GM12878 (cell line): ENCODE data around the gene CALD1. TPM values are rescaled to one million over a fixed set of nuclear protein-coding genes. Genes with fewer than 3 reads are reported as not detected.
A peak's percentile ranks its signal among the peaks of the same experiment; 100 is the strongest.

ENCODE experiments used
- ATAC-seq: fragments of 200-7000 bp; cut with Tn5 transposase; 3 replicates; pipeline ENCODE4 v1.9.1; 2020; ENCODE audit warnings: mild to moderate bottlenecking, moderate library complexity
- BruUV-seq: library from RNA; stranded (reverse); fragments of 400-500 nt; replicated peaks from 2 replicates; lab custom pipeline; 2021; lab: Mats Ljungman, UMichigan
- CTCF ChIA-PET: fragments of 300-600 bp; sonication (Branson Sonifier 250); formaldehyde crosslinking; extraction: SDS; loops from one replicate; lab custom pipeline; 2021; ENCODE audit warnings: inconsistent platforms; lab: Yijun Ruan, JAX
- POLR2A ChIA-PET: fragments of 350-600 bp; formaldehyde crosslinking; extraction: SDS; loops from one replicate; lab custom pipeline; 2021; ENCODE audit warnings: inconsistent platforms; lab: Charles Lee
- RAD21 ChIA-PET: fragments of 300-600 bp; sonication (Branson Sonifier 250); formaldehyde crosslinking; loops from one replicate; lab custom pipeline; 2023; ENCODE audit warnings: antibody characterized with exemption; ENCODE audit not compliant: unreplicated experiment; lab: Charles Lee
- SMC1A ChIA-PET: fragments of 300-600 bp; sonication (Branson Sonifier 250); formaldehyde crosslinking; loops from one replicate; lab custom pipeline; 2023; ENCODE audit not compliant: unreplicated experiment, uncharacterized antibody; lab: Charles Lee
- DNase-seq: peaks from one replicate; pipeline ENCODE4 v3.0.0-alpha.2; 2011; ENCODE audit warnings: low read depth, low spot score
- FAIRE-seq: peaks from 3 replicates; lab custom pipeline; 2011; peaks lifted over from hg19 to GRCh38; lab: Jason Lieb, UNC
- H2AFZ ChIP-seq: 2 replicates; pipeline ENCODE4 v1.6.0; 2011; ENCODE audit warnings: low read depth, low read length, control low read depth; ENCODE audit not compliant: control insufficient read depth
- H3K27ac ChIP-seq: 2 replicates; pipeline ENCODE4 v1.5.1; 2011; ENCODE audit warnings: control low read depth; ENCODE audit not compliant: control insufficient read depth, insufficient read depth
- H3K27me3 ChIP-seq, 2 experiments: replicated peaks in 1 of 2; 2 replicates each; pipeline versions ENCODE4 v1.6.0 to v1.6.1; 2011; ENCODE audit warnings: low read length in 1 of 2; ENCODE audit not compliant: control insufficient read depth in 2 of 2, insufficient read depth in 2 of 2
- H3K36me3 ChIP-seq, 2 experiments: 2 replicates each; pipeline ENCODE4 v1.5.1; 2011; ENCODE audit warnings: low read length in 1 of 2; ENCODE audit not compliant: control insufficient read depth in 2 of 2, insufficient read depth in 2 of 2
- H3K4me1 ChIP-seq: 2 replicates; pipeline ENCODE4 v1.6.1; 2011; ENCODE audit warnings: mild to moderate bottlenecking, low read length, moderate library complexity, mixed read lengths; ENCODE audit not compliant: control insufficient read depth, insufficient read depth
- H3K4me2 ChIP-seq: 2 replicates; pipeline ENCODE4 v1.6.0; 2011; ENCODE audit warnings: control low read depth; ENCODE audit not compliant: control insufficient read depth, insufficient read depth
- H3K4me3 ChIP-seq: fragments of 200-600 bp; sonication (generic); 2 replicates; pipeline ENCODE4 v1.5.1; 2016
- H3K79me2 ChIP-seq: 2 replicates; pipeline ENCODE4 v1.6.0; 2011; ENCODE audit warnings: low read length; ENCODE audit not compliant: control insufficient read depth, insufficient read depth
- H3K9ac ChIP-seq: 2 replicates; pipeline ENCODE4 v1.8.0; 2011; ENCODE audit warnings: low read length, control low read depth, mixed read lengths; ENCODE audit not compliant: control insufficient read depth, insufficient read depth
- H3K9me3 ChIP-seq: replicated peaks from 3 replicates; pipeline ENCODE4 v1.5.1; 2011; ENCODE audit warnings: mild to moderate bottlenecking, low read length; ENCODE audit not compliant: control insufficient read depth, insufficient read depth
- H4K20me1 ChIP-seq: 2 replicates; pipeline ENCODE4 v1.6.0; 2011; ENCODE audit not compliant: control insufficient read depth, insufficient read depth
- BHLHE40 ChIP-seq, 2 experiments: fragments of 450-650 bp in 1 of 2; IDR thresholded peaks; 2 replicates each; pipeline ENCODE4 v1.6.1; 2011 to 2017; ENCODE audit warnings: low read depth in 2 of 2, borderline replicate concordance in 1 of 2, improper control_type of control experiment in 1 of 2, low read length in 1 of 2, mild to moderate bottlenecking in 1 of 2
- CEBPZ ChIP-seq: fragments of 150-350 bp; IDR thresholded peaks from 2 replicates; pipeline ENCODE4 v1.6.1; 2016; ENCODE audit warnings: low read depth, low read length
- CUX1 ChIP-seq: IDR thresholded peaks from 2 replicates; pipeline ENCODE4 v1.6.1; 2012; ENCODE audit warnings: improper control_type of control experiment, low read depth, low read length; ENCODE audit not compliant: insufficient replicate concordance
- ETV6 ChIP-seq, 2 experiments: fragments of 450-650 bp in 1 of 2; IDR thresholded peaks in 1 of 2; conservative IDR thresholded peaks in 1 of 2; 2 replicates each; pipeline ENCODE4 v1.6.1; 2014; ENCODE audit warnings: antibody characterized with exemption in 1 of 2, borderline replicate concordance in 1 of 2, low read depth in 1 of 2, mild to moderate bottlenecking in 1 of 2, moderate library complexity in 1 of 2
- NBN ChIP-seq: fragments of 450-650 bp; IDR thresholded peaks from 2 replicates; pipeline ENCODE4 v1.6.1; 2016
- NFYA ChIP-seq: IDR thresholded peaks from 2 replicates; pipeline ENCODE4 v1.6.1; 2011; ENCODE audit warnings: low read depth, mild to moderate bottlenecking, low read length, improper control_type of control experiment, borderline replicate concordance
- NR2C2 ChIP-seq: IDR thresholded peaks from 2 replicates; pipeline ENCODE4 v1.6.1; 2011; ENCODE audit warnings: borderline replicate concordance, low read depth; ENCODE audit not compliant: control insufficient read depth, insufficient read length
- PML ChIP-seq: IDR thresholded peaks from 2 replicates; pipeline ENCODE4 v1.6.1; 2012; ENCODE audit warnings: low read length, inconsistent platforms
- POLR2A ChIP-seq: IDR thresholded peaks from 2 replicates; pipeline ENCODE4 v1.6.1; 2011; ENCODE audit warnings: low read depth, mild to moderate bottlenecking, low read length
- STAT1 ChIP-seq: fragments of 450-650 bp; conservative IDR thresholded peaks from 2 replicates; pipeline ENCODE4 v1.6.1; 2014; ENCODE audit warnings: antibody characterized with exemption, mild to moderate bottlenecking
- STAT3 ChIP-seq: IDR thresholded peaks from 2 replicates; pipeline ENCODE4 v1.6.1; 2011; ENCODE audit warnings: low read depth, low read length, improper control_type of control experiment
- TAF1 ChIP-seq: IDR thresholded peaks from 2 replicates; pipeline ENCODE4 v1.6.1; 2011; ENCODE audit warnings: mild to moderate bottlenecking, low read depth, low read length, borderline replicate concordance
- TCF7 ChIP-seq: IDR thresholded peaks from 2 replicates; pipeline ENCODE4 v1.6.1; 2014; ENCODE audit warnings: antibody characterized with exemption, borderline replicate concordance
- ZNF207 ChIP-seq: fragments of 450-650 bp; IDR thresholded peaks from 2 replicates; pipeline ENCODE4 v1.6.1; 2014; ENCODE audit warnings: antibody characterized with exemption, mild to moderate bottlenecking, borderline replicate concordance
- WGBS: methylation state at CpG from one replicate; pipeline ENCODE4 v1.1.6; 2016; ENCODE audit warnings: low lambda C conversion rate; ENCODE audit not compliant: insufficient replicate concordance, insufficient coverage; ENCODE audit errors: missing lambda C conversion rate; 5-methylcytosine and 5-hydroxymethylcytosine counted together
- in situ Hi-C: fragments of 300-500 bp; cut with MboI; formaldehyde crosslinking; loops from 9 replicates; pipeline ENCODE4 v1.14.3; 2018; ENCODE audit warnings: mixed read lengths
- intact Hi-C: fragments of 100-400 bp; cut with micrococcal nuclease; formaldehyde crosslinking; loops from one replicate; pipeline ENCODE4 v1.14.2; 2022; ENCODE audit not compliant: unreplicated experiment
- polyA plus RNA-seq, 11 experiments: library from polyadenylated mRNA; depleted of rRNA in 4 of 11; unstranded in 6 of 11; stranded (reverse) in 5 of 11; fragments of >200 nt; fragmentation: Nextera tagmentation in 4 of 11; fragmentation: Illumina TruSeq in 1 of 11; extraction: Ambion mirVana in 4 of 11; extraction: Trizol in 1 of 11; gene quantifications; 1 replicate in 1 of 11; 2 replicates in 10 of 11; pipeline versions ENCODE4 v1.2.1 to v1.2.3, GENCODE V29; 2011 to 2016; ENCODE audit warnings: inconsistent platforms in 2 of 11, missing spikeins in 2 of 11, low read depth in 1 of 11
- total RNA-seq, 4 experiments: library from RNA; depleted of rRNA in 3 of 4; stranded (reverse); fragments of >200 nt in 3 of 4; fragmentation: Illumina TruSeq in 1 of 4; extraction: Trizol in 1 of 4; gene quantifications; 2 replicates each; pipeline versions ENCODE4 v1.2.1 to v1.2.3, GENCODE V29; 2013 to 2021

The CALD1 gene
- total and polyA plus RNA-seq, 10 of the 15 experiments (the other 5 are each of a cell fraction or from before 2014, with no cell fraction given): 0.03 to 1.3 (median 0.22) TPM

DNA sequence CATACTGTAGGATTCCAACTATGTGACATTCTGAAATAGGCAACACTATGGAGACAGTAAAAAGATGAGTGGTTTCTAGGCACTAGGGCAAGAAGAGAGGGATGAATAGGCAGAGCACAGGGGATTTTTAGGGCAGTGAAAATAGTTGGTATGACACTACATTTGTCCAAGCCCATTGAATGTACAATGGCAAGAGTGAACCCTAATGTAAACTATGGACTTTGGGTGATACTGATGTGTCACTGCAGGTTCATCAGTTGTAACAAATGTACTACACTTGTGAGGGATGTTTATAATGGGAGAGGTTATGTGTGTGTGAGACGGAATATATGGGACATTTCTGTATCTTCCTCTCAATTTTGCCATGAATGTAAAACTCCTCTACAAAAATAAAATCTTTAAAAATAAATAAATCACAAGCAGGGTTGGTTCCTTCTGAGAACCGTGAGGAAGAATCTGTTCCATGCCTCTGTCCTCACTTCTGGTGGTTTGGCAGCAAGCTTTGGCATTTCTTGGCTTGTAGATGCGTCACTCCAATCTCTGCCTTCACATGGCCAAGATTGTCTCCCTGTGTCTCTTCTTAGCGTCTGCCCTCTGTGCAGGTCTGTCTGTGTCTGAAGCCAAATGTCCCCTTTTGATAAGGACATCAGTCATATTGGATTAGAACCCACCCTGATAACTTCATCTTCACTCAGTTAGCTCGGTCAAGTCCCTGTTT, 123.8 kb downstream of the CALD1 start:
- Histone ChIP-seq H3K4me3 (no peak overlapping the region), H3K4me1 (peaks cover 20% of the 10 kb centered on the region), H3K9me3 (no peaks in the 10 kb centered on the region), H3K36me3 (no peaks in the 10 kb centered on the region), H3K9ac (no peak overlapping the region), H3K27me3 (no peaks in the 10 kb centered on the region), H3K4me2 (no peak overlapping the region), H2AFZ (no peak overlapping the region), H4K20me1 (no peaks in the 10 kb centered on the region), H3K27ac (no peak overlapping the region), H3K79me2 (no peaks in the 10 kb centered on the region)
- in situ Hi-C loops: no loop called here
- ChIA-PET CTCF (interaction anchor here (0.8 to 1.5 kb wide), 3 partner anchors 8 to 267 kb away, joined by 3 read pairs; no protein-coding TSS in a partner anchor), RAD21 (interaction anchor here (1.0 to 5.2 kb wide), 4 partner anchors 15 to 82 kb away, joined by 3 to 42 read pairs (median 4); no protein-coding TSS in a partner anchor), SMC1A (interaction anchor here (0.6 to 4.7 kb wide), 4 partner anchors 7 to 31 kb away, joined by 3 to 31 read pairs (median 8); no protein-coding TSS in a partner anchor), POLR2A (interaction anchor here (1.1 to 1.6 kb wide), 2 partner anchors 9 to 11 kb away, joined by 3 to 4 read pairs; no protein-coding TSS in a partner anchor)
- FAIRE-seq: no peak
- peak; percentile 8; the same call in 1 of the 3 replicates for ATAC-seq
- no TSS peak for BruUV-seq
- intact Hi-C loops: no loop called here
- no peak for DNase-seq
- 67% methylated on average over 5 of the region's 5 CpGs for WGBS
- TF ChIP-seq NR2C2 (no peak), TAF1 (no peak), STAT1 (no peak), NBN (no peak), STAT3 (no peak), TCF7 (no peak), ETV6 (conservative IDR thresholded peaks at IDR 0.05 in 1 of 2, IDR thresholded peaks at IDR 0.05 in 1 of 2; ENCODE audit: borderline replicate concordance in 1 of 2, low read depth in 1 of 2) (no peak), ZNF207 (no peak), CUX1 (no peak), PML (no peak), POLR2A (no peak), CEBPZ (no peak), NFYA (no peak), BHLHE40 (IDR thresholded peaks at IDR 0.05; ENCODE audit: borderline replicate concordance in 1 of 2, low read depth in 2 of 2, low read length in 1 of 2) (no peak)
